ENCODE data around the gene GALNT3.

GRCh38 chr2:165792104-165792454 is 2.0 kb downstream of the GALNT3 start:
- TF ChIP-seq POLR2A (IDR thresholded peaks at IDR 0.05; ENCODE audit: control extremely low read depth in 1 of 2, low read depth in 2 of 2, low read length in 2 of 2) = no peak
- no peak for TF ChIP-seq TAF1 (IDR thresholded peaks at IDR 0.05; ENCODE audit: low read depth, low read length)
- TF ChIP-seq POLR2AphosphoS5 (IDR thresholded peaks at IDR 0.05; ENCODE audit: low read depth, low read length) = no peak
- TF ChIP-seq RFX5 (IDR thresholded peaks at IDR 0.05; ENCODE audit: borderline replicate concordance, low read depth, low read length) = no peak
- no peak for TF ChIP-seq EP300 (IDR thresholded peaks at IDR 0.05; ENCODE audit: borderline replicate concordance in 1 of 2, low read depth in 2 of 2, low read length in 2 of 2)
- no peak for TF ChIP-seq CTCF (IDR thresholded peaks at IDR 0.05; ENCODE audit: control extremely low read depth in 1 of 3, insufficient read depth in 1 of 3, low read depth in 1 of 3, low read length in 3 of 3)
- TF ChIP-seq GABPA (IDR thresholded peaks at IDR 0.05; ENCODE audit: borderline replicate concordance, insufficient read depth, low read length) = no peak
- TF ChIP-seq MAX (IDR thresholded peaks at IDR 0.05) = no peak
- TF ChIP-seq SIN3A (conservative IDR thresholded peaks at IDR 0.05 in 1 of 2, IDR thresholded peaks at IDR 0.05 in 1 of 2; ENCODE audit: low read depth in 1 of 2, low read length in 2 of 2) = no peak
- no peak for TF ChIP-seq CHD2 (IDR thresholded peaks at IDR 0.05; ENCODE audit: low read length)
- TF ChIP-seq CBX8 (IDR thresholded peaks at IDR 0.05; ENCODE audit: borderline replicate concordance, low read depth, low read length) = no peak
- TF ChIP-seq YY1 (IDR thresholded peaks at IDR 0.05; ENCODE audit: low read depth, low read length) = no peak
- no peak for TF ChIP-seq CHD1 (IDR thresholded peaks at IDR 0.05; ENCODE audit: low read depth, low read length)
- no peak for TF ChIP-seq HDAC2 (IDR thresholded peaks at IDR 0.05; ENCODE audit: borderline replicate concordance in 1 of 2, low read depth in 2 of 2, low read length in 2 of 2)
